K562 (cell line): Measurements from ENCODE around the gene PPIL4. TPM values are rescaled to one million over a fixed set of nuclear protein-coding genes. Genes with fewer than 3 reads are reported as not detected.
A peak's percentile ranks its signal among the peaks of the same experiment; 100 is the strongest.

Source experiments
- CREB3L1 ChIP-seq: fragments of 450-650 bp; IDR thresholded peaks from 2 replicates; pipeline ENCODE4 v1.6.1; 2014; ENCODE audit warnings: low read depth, mild to moderate bottlenecking, moderate library complexity, borderline replicate concordance
- HMGN3 ChIP-seq: IDR thresholded peaks from 2 replicates; pipeline ENCODE4 v1.6.1; 2011; ENCODE audit warnings: borderline replicate concordance, low read depth, mild to moderate bottlenecking, mixed read lengths, low read length; ENCODE audit not compliant: insufficient read length; ENCODE audit errors: extremely low read depth
- IRF2 ChIP-seq: sonication (generic); formaldehyde crosslinking; IDR thresholded peaks from 2 replicates; pipeline ENCODE4 v1.8.1; 2022; ENCODE audit warnings: mild to moderate bottlenecking, missing genetic modification reagents
- IRF9 ChIP-seq: fragments of 450-650 bp; IDR thresholded peaks from 2 replicates; pipeline ENCODE4 v1.6.1; 2016; ENCODE audit warnings: missing biosample characterization, missing genetic modification characterization
- L3MBTL2 ChIP-seq: fragments of 450-650 bp; IDR thresholded peaks from 2 replicates; pipeline ENCODE4 v1.6.1; 2016; ENCODE audit warnings: mild to moderate bottlenecking, moderate library complexity
- MAFK ChIP-seq: IDR thresholded peaks from 2 replicates; pipeline ENCODE4 v1.6.1; 2011; ENCODE audit warnings: low read length, improper control_type of control experiment
- MTF1 ChIP-seq: fragments of 250-450 bp; sonication (Bioruptor Pico); IDR thresholded peaks from 2 replicates; pipeline ENCODE4 v1.9.0; 2021; ENCODE audit warnings: moderate library complexity, mild to moderate bottlenecking, inconsistent platforms, borderline replicate concordance
- PREB ChIP-seq: sonication (generic); formaldehyde crosslinking; IDR thresholded peaks from 2 replicates; pipeline ENCODE4 v1.8.1; 2023; ENCODE audit warnings: mild to moderate bottlenecking, missing genetic modification reagents
- PTBP1 ChIP-seq: fragments of 200-400 bp; formaldehyde crosslinking; IDR thresholded peaks from 2 replicates; pipeline ENCODE4 v1.6.1; 2017; ENCODE audit warnings: low read depth, low read length
- SAFB2 ChIP-seq: fragments of 200-400 bp; formaldehyde crosslinking; IDR thresholded peaks from 2 replicates; pipeline ENCODE4 v1.6.1; 2018; ENCODE audit warnings: borderline replicate concordance, low read length, low read depth, moderate library complexity; ENCODE audit not compliant: severe bottlenecking
- SREBF1 ChIP-seq: fragments of 150-350 bp; IDR thresholded peaks from 2 replicates; pipeline ENCODE4 v1.6.1; 2014; ENCODE audit warnings: antibody characterized with exemption, low read depth, low read length, borderline replicate concordance
- TEAD2 ChIP-seq: fragments of 450-650 bp; IDR thresholded peaks from 2 replicates; pipeline ENCODE4 v1.6.1; 2016; ENCODE audit warnings: missing genetic modification characterization, control low read depth, missing compliant biosample characterization
- U2AF1 ChIP-seq: fragments of 200-400 bp; formaldehyde crosslinking; optimal IDR thresholded peaks from 2 replicates; pipeline ENCODE3; 2017; ENCODE audit warnings: mild to moderate bottlenecking, low read depth, low read length, moderate library complexity
- ZNF282 ChIP-seq: sonication (generic); formaldehyde crosslinking; IDR thresholded peaks from 2 replicates; pipeline ENCODE4 v1.8.1; 2023; ENCODE audit warnings: missing genetic modification reagents
- ZNF584 ChIP-seq: fragments of 200-800 bp; sonication (Bioruptor generic); IDR thresholded peaks from 2 replicates; pipeline ENCODE4 v1.6.1; 2016; ENCODE audit warnings: low read depth, mild to moderate bottlenecking, missing genetic modification characterization, missing compliant biosample characterization
- ZNF830 ChIP-seq: fragments of 250-450 bp; sonication (Bioruptor Pico); IDR thresholded peaks from 2 replicates; pipeline ENCODE4 v1.5.0; 2021; ENCODE audit warnings: mild to moderate bottlenecking
- polyA plus RNA-seq, 8 experiments: library from polyadenylated mRNA; depleted of rRNA in 4 of 8; stranded (reverse) in 5 of 8; unstranded in 3 of 8; fragments of >200 nt; fragmentation: Nextera tagmentation in 2 of 8; fragmentation: Illumina TruSeq in 1 of 8; extraction: Ambion mirVana in 2 of 8; extraction: Trizol in 1 of 8; gene quantifications; 2 replicates each; pipeline versions ENCODE4 v1.2.1 to v1.2.3, GENCODE V29; 2011 to 2014; ENCODE audit warnings: inconsistent platforms in 1 of 8, missing spikeins in 1 of 8
- total RNA-seq, 7 experiments: library from RNA; depleted of rRNA in 6 of 7; stranded (reverse); fragments of >200 nt in 6 of 7; fragmentation: Illumina TruSeq in 2 of 7; extraction: Trizol in 2 of 7; gene quantifications; 2 replicates each; pipeline versions ENCODE4 v1.2.1 to v1.2.3, GENCODE V29; 2011 to 2021; ENCODE audit warnings: low replicate concordance in 1 of 7
- TF ChIP-seq, protein P1 (sequence below), 2 experiments: fragments of 450-650 bp in 1 of 2; IDR thresholded peaks; 2 replicates each; pipeline ENCODE4 v1.6.1; 2011 to 2017; ENCODE audit warnings: low read depth in 2 of 2, antibody characterized with exemption in 1 of 2, borderline replicate concordance in 1 of 2, low read length in 1 of 2, mild to moderate bottlenecking in 1 of 2, mixed read lengths in 1 of 2; ENCODE audit not compliant: control insufficient read depth in 1 of 2
- TF ChIP-seq, protein P2 (sequence below): sonication (generic); formaldehyde crosslinking; IDR thresholded peaks from 2 replicates; pipeline ENCODE4 v1.5.0; 2020; ENCODE audit warnings: missing genetic modification reagents

The PPIL4 gene
- total and polyA plus RNA-seq, 9 of the 15 experiments (the other 6 are each of a cell fraction or from before 2014, with no cell fraction given) = 14.5 to 55.2 (median 45.9) TPM

GRCh38 chr6:149545754-149546471, at the start of gene PPIL4 (continued):
- TF ChIP-seq, protein P1, sequence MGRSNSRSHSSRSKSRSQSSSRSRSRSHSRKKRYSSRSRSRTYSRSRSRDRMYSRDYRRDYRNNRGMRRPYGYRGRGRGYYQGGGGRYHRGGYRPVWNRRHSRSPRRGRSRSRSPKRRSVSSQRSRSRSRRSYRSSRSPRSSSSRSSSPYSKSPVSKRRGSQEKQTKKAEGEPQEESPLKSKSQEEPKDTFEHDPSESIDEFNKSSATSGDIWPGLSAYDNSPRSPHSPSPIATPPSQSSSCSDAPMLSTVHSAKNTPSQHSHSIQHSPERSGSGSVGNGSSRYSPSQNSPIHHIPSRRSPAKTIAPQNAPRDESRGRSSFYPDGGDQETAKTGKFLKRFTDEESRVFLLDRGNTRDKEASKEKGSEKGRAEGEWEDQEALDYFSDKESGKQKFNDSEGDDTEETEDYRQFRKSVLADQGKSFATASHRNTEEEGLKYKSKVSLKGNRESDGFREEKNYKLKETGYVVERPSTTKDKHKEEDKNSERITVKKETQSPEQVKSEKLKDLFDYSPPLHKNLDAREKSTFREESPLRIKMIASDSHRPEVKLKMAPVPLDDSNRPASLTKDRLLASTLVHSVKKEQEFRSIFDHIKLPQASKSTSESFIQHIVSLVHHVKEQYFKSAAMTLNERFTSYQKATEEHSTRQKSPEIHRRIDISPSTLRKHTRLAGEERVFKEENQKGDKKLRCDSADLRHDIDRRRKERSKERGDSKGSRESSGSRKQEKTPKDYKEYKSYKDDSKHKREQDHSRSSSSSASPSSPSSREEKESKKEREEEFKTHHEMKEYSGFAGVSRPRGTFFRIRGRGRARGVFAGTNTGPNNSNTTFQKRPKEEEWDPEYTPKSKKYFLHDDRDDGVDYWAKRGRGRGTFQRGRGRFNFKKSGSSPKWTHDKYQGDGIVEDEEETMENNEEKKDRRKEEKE (IDR thresholded peaks at IDR 0.05; ENCODE audit: borderline replicate concordance in 1 of 2, control insufficient read depth in 1 of 2, low read depth in 2 of 2, low read length in 1 of 2) = 0 out of 4 replicates have a peak, but pooled peaks of 1 of the 2 experiments have one; percentile 72
- TF ChIP-seq ZNF584 (no peak), IRF9 (tag) (no peak), MAFK (no peak), L3MBTL2 (peak; percentile 75), ZNF830 (CRISPR knock-in tag) (no peak; the same call in 1 of the 2 replicates), CREB3L1 (peak; percentile 98), ZNF282 (no peak), SAFB2 (no peak), PTBP1 (no peak), U2AF1 (peak; percentile 88), IRF2 (no peak), TEAD2 (tag) (no peak), MTF1 (0 out of 2 replicates have a peak, but pooled peaks have one; percentile 17), HMGN3 (peak; percentile 94), SREBF1 (no peak), PREB (CRISPR knock-in tag) (no peak)
- TF ChIP-seq, protein P2, sequence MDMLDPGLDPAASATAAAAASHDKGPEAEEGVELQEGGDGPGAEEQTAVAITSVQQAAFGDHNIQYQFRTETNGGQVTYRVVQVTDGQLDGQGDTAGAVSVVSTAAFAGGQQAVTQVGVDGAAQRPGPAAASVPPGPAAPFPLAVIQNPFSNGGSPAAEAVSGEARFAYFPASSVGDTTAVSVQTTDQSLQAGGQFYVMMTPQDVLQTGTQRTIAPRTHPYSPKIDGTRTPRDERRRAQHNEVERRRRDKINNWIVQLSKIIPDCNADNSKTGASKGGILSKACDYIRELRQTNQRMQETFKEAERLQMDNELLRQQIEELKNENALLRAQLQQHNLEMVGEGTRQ (CRISPR knock-in tag) = peak; percentile 72
